D721Med (cell line): ENCODE data around the gene GIMAP4.
"Not testable (repeated sequence)": the region's sequence is repeated elsewhere in the genome, so short reads cannot be mapped to it uniquely, and the experiment has no call there.

Experiments used
- DNase-seq: peaks from one replicate; pipeline ENCODE4 v3.0.0; 2011; ENCODE audit warnings: low spot score; ENCODE audit not compliant: insufficient read length
- FAIRE-seq: peaks from 2 replicates; lab custom pipeline; 2011; peaks lifted over from hg19 to GRCh38; lab: Jason Lieb, UNC
- CTCF ChIP-seq: IDR thresholded peaks from 2 replicates; pipeline ENCODE4 v1.5.1; 2012; ENCODE audit warnings: mild to moderate bottlenecking, control low read depth; ENCODE audit not compliant: insufficient read depth; ENCODE audit errors: missing control alignments

The GIMAP4 gene

DNA sequence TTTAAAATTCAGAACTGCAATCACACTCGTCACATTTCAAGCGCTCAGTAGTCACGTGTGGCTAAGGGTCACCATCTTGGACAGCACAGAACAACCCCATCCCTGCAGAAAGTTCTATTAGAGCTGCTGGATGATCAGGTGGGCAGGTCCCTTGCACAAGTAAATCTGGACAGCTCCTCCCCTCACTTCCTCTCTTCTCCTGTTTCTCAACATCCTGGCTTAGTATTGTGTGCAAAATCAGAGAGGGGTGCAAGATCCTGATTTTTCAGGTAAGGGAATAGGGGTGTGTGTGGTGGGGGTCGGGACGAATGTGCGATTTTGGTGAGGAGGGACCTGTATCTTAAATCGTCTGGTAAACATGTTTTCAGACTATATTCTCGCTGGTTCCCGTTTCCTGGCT, at the start of gene GIMAP4:
TSS of gene GIMAP4 (plus strand) at position 222 of the 400 bp plus-strand sequence. CDS start 2,512 bp downstream, outside the sequence.
- FAIRE-seq, result no peak
- TF ChIP-seq CTCF, result no peak
- DNase-seq, result no peak

- DNase-seq (no peak), FAIRE-seq (no peak)
- TF ChIP-seq CTCF, result no peak
Observed at GRCh38 chr7:150519310-150519709, 47.9 kb upstream of the GIMAP4 start.

DNA sequence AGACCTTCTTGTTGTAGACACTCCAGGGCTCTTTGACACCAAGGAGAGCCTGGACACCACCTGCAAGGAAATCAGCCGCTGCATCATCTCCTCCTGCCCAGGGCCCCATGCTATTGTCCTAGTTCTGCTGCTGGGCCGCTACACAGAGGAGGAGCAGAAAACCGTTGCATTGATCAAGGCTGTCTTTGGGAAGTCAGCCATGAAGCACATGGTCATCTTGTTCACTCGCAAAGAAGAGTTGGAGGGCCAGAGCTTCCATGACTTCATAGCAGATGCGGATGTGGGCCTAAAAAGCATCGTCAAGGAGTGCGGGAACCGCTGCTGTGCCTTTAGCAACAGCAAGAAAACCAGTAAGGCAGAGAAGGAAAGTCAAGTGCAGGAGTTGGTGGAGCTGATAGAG, 47.0 kb upstream of the GIMAP4 start:
- no peak for FAIRE-seq
- DNase-seq, result no peak
- TF ChIP-seq CTCF, result no peak

- FAIRE-seq, DNase-seq: not testable (repeated sequence)
Observed at GRCh38 chr7:150522931-150523330, 44.3 kb upstream of the GIMAP4 start.

GRCh38 chr7:150524018-150524417, 43.2 kb upstream of the GIMAP4 start:
- no peak for TF ChIP-seq CTCF
- no peak for DNase-seq
- no peak for FAIRE-seq

DNA sequence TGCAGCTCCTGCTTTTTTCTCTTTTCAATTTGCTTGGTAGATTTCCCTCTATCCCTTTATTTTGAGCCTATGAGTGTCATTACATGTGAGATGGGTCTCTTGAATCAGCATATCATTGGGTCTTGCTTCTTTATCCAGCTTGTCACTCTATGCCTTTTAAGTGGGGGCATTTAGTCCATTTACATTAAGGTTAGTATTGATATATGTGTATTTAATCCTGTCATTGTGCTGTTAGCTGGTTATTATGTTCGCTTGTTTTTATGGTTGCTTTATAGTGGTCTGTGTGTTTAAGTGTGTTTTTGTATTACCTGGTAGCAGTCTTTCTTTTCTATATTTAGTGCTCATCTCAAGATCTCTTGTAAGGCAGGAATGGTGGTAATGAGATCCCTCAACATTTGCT, 35.5 kb upstream of the GIMAP4 start:
- no peak for TF ChIP-seq CTCF
- FAIRE-seq (no peak), DNase-seq (no peak)

DNA sequence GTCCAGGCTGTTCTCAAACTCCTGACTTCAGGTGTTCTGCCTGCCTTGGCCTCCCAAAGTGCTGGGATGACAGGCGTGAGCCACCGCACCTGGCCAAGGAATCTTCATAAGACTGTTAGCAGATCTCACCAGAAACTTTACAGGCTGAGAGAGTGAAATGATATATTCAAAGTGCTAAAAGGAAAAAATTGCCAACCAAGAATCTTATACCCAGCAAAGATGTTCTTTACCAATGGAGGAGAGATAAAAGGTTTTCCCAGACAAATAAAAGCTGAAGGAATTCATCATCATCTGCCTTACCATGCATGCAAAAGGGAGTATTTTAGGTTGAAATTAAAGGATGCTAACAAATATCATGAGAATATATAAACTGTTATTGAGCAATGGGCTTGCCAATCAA, 28.9 kb upstream of the GIMAP4 start:
- no peak for TF ChIP-seq CTCF
- no peak for FAIRE-seq
- no peak for DNase-seq

DNA sequence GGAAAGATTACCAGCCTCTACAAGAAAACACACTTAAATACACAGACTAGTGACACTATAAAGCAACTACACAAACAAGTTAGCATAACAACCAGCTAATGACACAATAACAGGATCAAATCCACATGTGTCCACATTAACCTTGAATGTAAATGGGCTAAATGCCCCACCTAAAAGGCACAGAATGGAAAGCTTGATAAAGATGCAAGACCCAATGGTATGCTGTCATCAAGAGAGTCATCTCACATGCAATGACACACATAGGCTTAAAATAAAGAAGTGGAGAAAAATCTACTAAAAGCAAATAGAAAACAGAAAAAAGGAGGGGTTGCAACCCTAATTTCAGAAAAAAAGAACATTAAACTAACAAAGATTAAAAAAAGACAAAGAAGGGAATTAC, 14.0 kb upstream of the GIMAP4 start:
- TF ChIP-seq CTCF, result no peak
- DNase-seq (no peak), FAIRE-seq (no peak)
